Tibial nerve (tissue), 4 donors: ENCODE results near the gene ADPGK. TPM values are rescaled to one million over a fixed set of nuclear protein-coding genes. Genes with fewer than 3 reads are reported as not detected.

Experiments used
- DNase-seq, 2 donors: peaks; one replicate each; pipeline ENCODE4 v3.0.0-alpha.2; 2019; ENCODE audit warnings: low spot score in 2 of 2
- H3K27ac ChIP-seq, 4 donors: fragments of 200-600 bp; sonication (generic) in 3 of 4; one replicate each; pipeline ENCODE4 v1.5.1; 2017 to 2019; ENCODE audit warnings: mild to moderate bottlenecking in 1 of 4
- H3K27me3 ChIP-seq, 2 donors: fragments of 200-600 bp; sonication (generic) in 1 of 2; one replicate each; pipeline versions ENCODE4 v1.5.1 to v1.6.0; 2017 to 2019
- H3K36me3 ChIP-seq, 3 donors: fragments of 200-600 bp; sonication (generic); one replicate each; pipeline ENCODE4 v1.5.1; 2018 to 2019
- H3K4me1 ChIP-seq, 4 donors: fragments of 200-600 bp; sonication (generic) in 3 of 4; one replicate each; pipeline ENCODE4 v1.5.1; 2017 to 2019
- H3K4me3 ChIP-seq, 4 donors: fragments of 200-600 bp; sonication (generic) in 3 of 4; one replicate each; pipeline ENCODE4 v1.5.1; 2017 to 2019; ENCODE audit warnings: mild to moderate bottlenecking in 1 of 4, moderate library complexity in 1 of 4
- H3K9me3 ChIP-seq, 4 donors: fragments of 200-600 bp; sonication (generic) in 3 of 4; one replicate each; pipeline ENCODE4 v1.5.1; 2017 to 2019
- CTCF ChIP-seq, 5 experiments: fragments of 200-600 bp in 3 of 5; fragments of 450-650 bp in 2 of 5; sonication (generic) in 3 of 5; IDR thresholded peaks; one replicate each; pipeline ENCODE4 v1.5.1; 2016 to 2019; ENCODE audit warnings: antibody characterized with exemption in 5 of 5, mild to moderate bottlenecking in 3 of 5, moderate library complexity in 2 of 5
- EP300 ChIP-seq, 2 donors: sonication (generic); formaldehyde crosslinking; IDR thresholded peaks; one replicate each; pipeline ENCODE4 v1.6.1; 2017; ENCODE audit warnings: antibody characterized with exemption in 2 of 2, mild to moderate bottlenecking in 1 of 2
- POLR2A ChIP-seq, 2 donors: fragments of 450-650 bp; IDR thresholded peaks; one replicate each; pipeline ENCODE4 v1.6.1; 2017; ENCODE audit warnings: antibody characterized with exemption in 2 of 2, mild to moderate bottlenecking in 2 of 2, moderate library complexity in 2 of 2
- WGBS, 2 donors: methylation state at CpG; one replicate each; pipeline ENCODE4 v1.1.5; 2018; 5-methylcytosine and 5-hydroxymethylcytosine counted together
- total RNA-seq, 4 donors: library from RNA; depleted of rRNA; stranded (reverse); fragments of >200 nt; gene quantifications; one replicate each; pipeline ENCODE4 v1.1.0, GENCODE V29; 2016

The ADPGK gene
- total RNA-seq, 4 donors from 2014 or later = 49.6 to 82.2 (median 62.2) TPM

- DNase-seq = no peak
- Histone ChIP-seq H3K27ac (no peak overlapping the region), H3K36me3 (peaks cover 0 to 11% (median 0%) of the 10 kb centered on the region in 3 donors), H3K27me3 (no peaks in the 10 kb centered on the region), H3K4me3 (no peak overlapping the region), H3K4me1 (peaks cover 0 to 10% (median 0%) of the 10 kb centered on the region in 4 donors), H3K9me3 (no peaks in the 10 kb centered on the region)
- WGBS, 2 donors = 94 to 95% methylated on average over 11 of the region's 11 CpGs
- TF ChIP-seq POLR2A (IDR thresholded peaks at IDR 0.05) (no peak), EP300 (IDR thresholded peaks at IDR 0.05) (no peak), CTCF (IDR thresholded peaks at IDR 0.05) (no peak)
These were observed 77.3 kb downstream of the ADPGK start for GRCh38 chr15:72706266-72706665.

Other genes starting within 250 kb of the ADPGK start
- gene GOLGA6B, start 129.1 kb downstream of the ADPGK start, total RNA-seq = under 1 TPM in 1 of 4 donors, not detected in 3; 0.42 TPM
- not detected for gene HIGD2B, start 97.6 kb downstream of the ADPGK start, total RNA-seq
- 10 to 100 TPM; 28.4 to 63.3 (median 38.7) TPM for gene BBS4, start 97.6 kb downstream of the ADPGK start, total RNA-seq